GM12891 (cell line): ENCODE data around the gene AGRN.

Experiments
- PAX5 ChIP-seq: IDR thresholded peaks from 2 replicates; pipeline ENCODE4 v1.6.1; 2011; ENCODE audit warnings: low read length, moderate library complexity, mild to moderate bottlenecking; ENCODE audit not compliant: insufficient read depth, severe bottlenecking
- POLR2A ChIP-seq: IDR thresholded peaks from 2 replicates; pipeline ENCODE4 v1.6.1; 2011; ENCODE audit warnings: low read depth, low read length, control low read depth
- POLR2AphosphoS5 ChIP-seq: IDR thresholded peaks from 2 replicates; pipeline ENCODE4 v1.6.1; 2011; ENCODE audit warnings: low read depth, low read length, control low read depth
- POU2F2 ChIP-seq: IDR thresholded peaks from 2 replicates; pipeline ENCODE4 v1.6.1; 2011; ENCODE audit warnings: low read depth, mild to moderate bottlenecking, control low read depth, low read length, moderate library complexity
- SPI1 ChIP-seq: IDR thresholded peaks from 2 replicates; pipeline ENCODE4 v1.6.1; 2011; ENCODE audit warnings: low read depth, low read length, control low read depth
- TAF1 ChIP-seq: IDR thresholded peaks from 2 replicates; pipeline ENCODE4 v1.6.1; 2011; ENCODE audit warnings: low read depth, low read length, control low read depth

GRCh38 chr1:1032424-1032823, 12.5 kb downstream of the AGRN start:
- TF ChIP-seq POLR2AphosphoS5 (no peak), TAF1 (no peak), POLR2A (no peak), POU2F2 (no peak), SPI1 (no peak), PAX5 (no peak)
